ENCODE data around the gene FBRS.
A peak's percentile ranks its signal among the peaks of the same experiment; 100 is the strongest.

Gene FBRS

DNA sequence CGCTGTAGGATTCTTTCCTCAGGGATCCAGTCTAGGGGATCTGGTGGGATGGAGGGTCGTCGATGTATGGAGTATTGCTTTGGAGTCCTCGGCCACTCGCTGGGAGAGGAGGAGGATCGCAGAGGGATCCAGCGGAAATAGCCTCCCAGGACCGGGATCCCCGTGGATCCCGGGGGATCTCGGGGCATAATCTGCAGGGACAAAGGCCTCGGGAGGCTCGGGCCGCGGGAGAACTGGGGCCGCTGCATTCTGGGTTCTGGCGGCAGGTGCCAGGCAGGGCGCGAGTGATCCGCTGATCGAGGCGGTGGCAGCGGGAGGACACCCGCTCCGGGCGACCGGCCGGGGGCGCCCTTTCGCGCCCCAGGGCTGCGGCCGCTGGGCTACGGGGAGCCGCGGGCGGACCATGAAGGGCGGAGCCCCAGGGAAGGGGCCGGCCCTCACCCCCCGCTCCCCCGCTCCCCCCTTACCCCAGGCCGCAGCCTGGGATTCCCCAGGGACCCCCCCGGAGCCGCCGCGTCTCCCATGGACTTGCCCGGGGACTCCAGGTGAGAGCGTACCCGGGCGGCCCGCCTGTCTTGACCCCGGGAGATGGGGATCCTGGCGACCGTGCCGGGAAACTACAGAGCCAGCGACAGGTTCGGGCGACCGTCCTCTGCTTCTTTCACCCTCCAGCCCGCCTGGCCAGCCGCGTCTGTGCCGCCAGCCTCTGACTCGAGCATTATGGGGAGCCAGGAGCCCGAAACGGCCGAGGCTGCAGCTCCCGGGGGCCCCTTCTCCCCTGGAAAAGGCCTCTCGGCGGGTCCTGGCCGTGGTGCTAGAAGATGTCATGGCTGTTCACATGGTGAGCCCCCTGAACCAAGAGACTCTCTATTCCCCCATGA is 6.9 kb upstream of the FBRS start (continued):
- TF ChIP-seq, protein P1, sequence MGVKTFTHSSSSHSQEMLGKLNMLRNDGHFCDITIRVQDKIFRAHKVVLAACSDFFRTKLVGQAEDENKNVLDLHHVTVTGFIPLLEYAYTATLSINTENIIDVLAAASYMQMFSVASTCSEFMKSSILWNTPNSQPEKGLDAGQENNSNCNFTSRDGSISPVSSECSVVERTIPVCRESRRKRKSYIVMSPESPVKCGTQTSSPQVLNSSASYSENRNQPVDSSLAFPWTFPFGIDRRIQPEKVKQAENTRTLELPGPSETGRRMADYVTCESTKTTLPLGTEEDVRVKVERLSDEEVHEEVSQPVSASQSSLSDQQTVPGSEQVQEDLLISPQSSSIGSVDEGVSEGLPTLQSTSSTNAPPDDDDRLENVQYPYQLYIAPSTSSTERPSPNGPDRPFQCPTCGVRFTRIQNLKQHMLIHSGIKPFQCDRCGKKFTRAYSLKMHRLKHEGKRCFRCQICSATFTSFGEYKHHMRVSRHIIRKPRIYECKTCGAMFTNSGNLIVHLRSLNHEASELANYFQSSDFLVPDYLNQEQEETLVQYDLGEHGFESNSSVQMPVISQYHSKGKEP (tag by site-specific recombination; IDR thresholded peaks at IDR 0.05) = 0 out of 2 replicates have a peak, but pooled peaks have one; percentile 23
- no peak for TF ChIP-seq ZNF548 (tag by site-specific recombination; IDR thresholded peaks at IDR 0.05)
- no peak for TF ChIP-seq ZNF664 (tag by site-specific recombination; IDR thresholded peaks at IDR 0.05)
- no peak for TF ChIP-seq FEZF1 (tag by site-specific recombination; IDR thresholded peaks at IDR 0.05)
- TF ChIP-seq ZNF555 (tag by site-specific recombination; conservative IDR thresholded peaks at IDR 0.05) = no peak
- no peak for TF ChIP-seq HOXC10 (CRISPR knock-in tag; IDR thresholded peaks at IDR 0.05)
- no peak for TF ChIP-seq ZNF623 (tag by site-specific recombination; IDR thresholded peaks at IDR 0.05)
- TF ChIP-seq, protein P2, sequence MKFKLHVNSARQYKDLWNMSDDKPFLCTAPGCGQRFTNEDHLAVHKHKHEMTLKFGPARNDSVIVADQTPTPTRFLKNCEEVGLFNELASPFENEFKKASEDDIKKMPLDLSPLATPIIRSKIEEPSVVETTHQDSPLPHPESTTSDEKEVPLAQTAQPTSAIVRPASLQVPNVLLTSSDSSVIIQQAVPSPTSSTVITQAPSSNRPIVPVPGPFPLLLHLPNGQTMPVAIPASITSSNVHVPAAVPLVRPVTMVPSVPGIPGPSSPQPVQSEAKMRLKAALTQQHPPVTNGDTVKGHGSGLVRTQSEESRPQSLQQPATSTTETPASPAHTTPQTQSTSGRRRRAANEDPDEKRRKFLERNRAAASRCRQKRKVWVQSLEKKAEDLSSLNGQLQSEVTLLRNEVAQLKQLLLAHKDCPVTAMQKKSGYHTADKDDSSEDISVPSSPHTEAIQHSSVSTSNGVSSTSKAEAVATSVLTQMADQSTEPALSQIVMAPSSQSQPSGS (tag by site-specific recombination; IDR thresholded peaks at IDR 0.05; ENCODE audit: low read depth) = no peak
- TF ChIP-seq HOXA7 (CRISPR knock-in tag; IDR thresholded peaks at IDR 0.05; ENCODE audit: borderline replicate concordance) = no peak
- TF ChIP-seq ZNF423 (tag by site-specific recombination; IDR thresholded peaks at IDR 0.05) = no peak
- TF ChIP-seq ZNF146 (tag by site-specific recombination; IDR thresholded peaks at IDR 0.05) = 0 out of 2 replicates have a peak, but pooled peaks have one; percentile 2
- TF ChIP-seq ZNF707 (tag by site-specific recombination; IDR thresholded peaks at IDR 0.05) = no peak
- no peak; the same call in 1 of the 2 replicates for TF ChIP-seq ZNF223 (tag by site-specific recombination; IDR thresholded peaks at IDR 0.05)
- TF ChIP-seq, protein P3, sequence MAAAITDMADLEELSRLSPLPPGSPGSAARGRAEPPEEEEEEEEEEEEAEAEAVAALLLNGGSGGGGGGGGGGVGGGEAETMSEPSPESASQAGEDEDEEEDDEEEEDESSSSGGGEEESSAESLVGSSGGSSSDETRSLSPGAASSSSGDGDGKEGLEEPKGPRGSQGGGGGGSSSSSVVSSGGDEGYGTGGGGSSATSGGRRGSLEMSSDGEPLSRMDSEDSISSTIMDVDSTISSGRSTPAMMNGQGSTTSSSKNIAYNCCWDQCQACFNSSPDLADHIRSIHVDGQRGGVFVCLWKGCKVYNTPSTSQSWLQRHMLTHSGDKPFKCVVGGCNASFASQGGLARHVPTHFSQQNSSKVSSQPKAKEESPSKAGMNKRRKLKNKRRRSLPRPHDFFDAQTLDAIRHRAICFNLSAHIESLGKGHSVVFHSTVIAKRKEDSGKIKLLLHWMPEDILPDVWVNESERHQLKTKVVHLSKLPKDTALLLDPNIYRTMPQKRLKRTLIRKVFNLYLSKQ (tag by site-specific recombination; IDR thresholded peaks at IDR 0.05; ENCODE audit: borderline replicate concordance) = no peak
- TF ChIP-seq ZNF239 (tag by site-specific recombination; IDR thresholded peaks at IDR 0.05) = no peak
- TF ChIP-seq ZNF184 (tag by site-specific recombination; IDR thresholded peaks at IDR 0.05) = no peak
- no peak for TF ChIP-seq ZNF426 (tag by site-specific recombination; IDR thresholded peaks at IDR 0.05)
- no peak for TF ChIP-seq YY1 (tag by site-specific recombination; IDR thresholded peaks at IDR 0.05)
- peak; percentile 93 for TF ChIP-seq ZSCAN30 (tag by site-specific recombination; IDR thresholded peaks at IDR 0.05)
- no peak for TF ChIP-seq ZNF768 (tag by site-specific recombination; IDR thresholded peaks at IDR 0.05)
- TF ChIP-seq ZNF660 (tag by site-specific recombination; IDR thresholded peaks at IDR 0.05) = peak; percentile 64; the same call in 1 of the 2 replicates
- no peak; the same call in 1 of the 2 replicates for TF ChIP-seq ZNF777 (tag by site-specific recombination; IDR thresholded peaks at IDR 0.05; ENCODE audit: borderline replicate concordance)
- TF ChIP-seq ZNF837 (tag by site-specific recombination; IDR thresholded peaks at IDR 0.05) = no peak
- TF ChIP-seq, protein P4, sequence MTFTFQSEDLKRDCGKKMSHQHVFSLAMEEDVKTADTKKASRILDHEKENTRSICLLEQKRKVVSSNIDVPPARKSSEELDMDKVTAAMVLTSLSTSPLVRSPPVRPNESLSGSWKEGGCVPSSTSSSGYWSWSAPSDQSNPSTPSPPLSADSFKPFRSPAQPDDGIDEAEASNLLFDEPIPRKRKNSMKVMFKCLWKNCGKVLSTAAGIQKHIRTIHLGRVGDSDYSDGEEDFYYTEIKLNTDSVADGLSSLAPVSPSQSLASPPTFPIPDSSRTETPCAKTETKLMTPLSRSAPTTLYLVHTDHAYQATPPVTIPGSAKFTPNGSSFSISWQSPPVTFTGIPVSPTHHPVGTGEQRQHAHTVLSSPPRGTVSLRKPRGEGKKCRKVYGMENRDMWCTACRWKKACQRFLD (tag by site-specific recombination; IDR thresholded peaks at IDR 0.05) = no peak
- no peak for TF ChIP-seq TRIM28 (IDR thresholded peaks at IDR 0.05; ENCODE audit: borderline replicate concordance, low read length)
- no peak for TF ChIP-seq GLI4 (tag by site-specific recombination; IDR thresholded peaks at IDR 0.05)
- TF ChIP-seq, protein P5, sequence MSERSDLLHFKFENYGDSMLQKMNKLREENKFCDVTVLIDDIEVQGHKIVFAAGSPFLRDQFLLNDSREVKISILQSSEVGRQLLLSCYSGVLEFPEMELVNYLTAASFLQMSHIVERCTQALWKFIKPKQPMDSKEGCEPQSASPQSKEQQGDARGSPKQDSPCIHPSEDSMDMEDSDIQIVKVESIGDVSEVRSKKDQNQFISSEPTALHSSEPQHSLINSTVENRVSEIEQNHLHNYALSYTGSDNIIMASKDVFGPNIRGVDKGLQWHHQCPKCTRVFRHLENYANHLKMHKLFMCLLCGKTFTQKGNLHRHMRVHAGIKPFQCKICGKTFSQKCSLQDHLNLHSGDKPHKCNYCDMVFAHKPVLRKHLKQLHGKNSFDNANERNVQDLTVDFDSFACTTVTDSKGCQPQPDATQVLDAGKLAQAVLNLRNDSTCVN (tag by site-specific recombination; optimal IDR thresholded peaks at IDR 0.05) = peak; percentile 51
- no peak for TF ChIP-seq ZNF274 (IDR thresholded peaks at IDR 0.05; ENCODE audit: low read length)
- no peak for TF ChIP-seq ZNF274 (tag by site-specific recombination; IDR thresholded peaks at IDR 0.05; ENCODE audit: borderline replicate concordance)
- peak; percentile 31; the same call in 1 of the 2 replicates for TF ChIP-seq ZNF2 (tag by site-specific recombination; IDR thresholded peaks at IDR 0.05)
- no peak for TF ChIP-seq ZNF394 (tag by site-specific recombination; IDR thresholded peaks at IDR 0.05; ENCODE audit: borderline replicate concordance)
- no peak for TF ChIP-seq ZNF112 (tag by site-specific recombination; IDR thresholded peaks at IDR 0.05)
- TF ChIP-seq ZNF514 (tag by site-specific recombination; IDR thresholded peaks at IDR 0.05) = no peak
- no peak for TF ChIP-seq ZNF19 (tag by site-specific recombination; IDR thresholded peaks at IDR 0.05; ENCODE audit: low read depth)

Measured in HEK293 (cell line).